Measurements from ENCODE around the gene PSMB2.

DNA sequence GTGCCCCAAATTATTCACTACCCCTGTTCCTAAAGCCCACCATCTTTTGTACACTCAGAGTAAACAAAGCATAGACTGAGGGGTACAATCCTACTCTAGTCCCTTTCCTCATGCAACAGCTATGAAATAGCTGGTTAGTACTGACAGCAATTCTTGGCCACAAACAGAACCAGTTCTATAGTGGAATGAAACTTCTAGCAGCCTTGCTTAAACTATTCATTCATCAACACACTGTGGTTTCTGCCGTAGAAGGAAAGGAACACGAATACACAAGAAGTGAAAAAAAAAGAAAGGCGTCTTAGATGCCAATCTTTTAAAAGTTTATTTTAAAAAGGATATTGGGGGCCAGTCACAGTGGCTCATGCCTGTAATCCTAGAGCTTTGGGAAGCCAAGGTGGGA is 9.9 kb downstream of the PSMB2 start:
- TF ChIP-seq, protein P1, sequence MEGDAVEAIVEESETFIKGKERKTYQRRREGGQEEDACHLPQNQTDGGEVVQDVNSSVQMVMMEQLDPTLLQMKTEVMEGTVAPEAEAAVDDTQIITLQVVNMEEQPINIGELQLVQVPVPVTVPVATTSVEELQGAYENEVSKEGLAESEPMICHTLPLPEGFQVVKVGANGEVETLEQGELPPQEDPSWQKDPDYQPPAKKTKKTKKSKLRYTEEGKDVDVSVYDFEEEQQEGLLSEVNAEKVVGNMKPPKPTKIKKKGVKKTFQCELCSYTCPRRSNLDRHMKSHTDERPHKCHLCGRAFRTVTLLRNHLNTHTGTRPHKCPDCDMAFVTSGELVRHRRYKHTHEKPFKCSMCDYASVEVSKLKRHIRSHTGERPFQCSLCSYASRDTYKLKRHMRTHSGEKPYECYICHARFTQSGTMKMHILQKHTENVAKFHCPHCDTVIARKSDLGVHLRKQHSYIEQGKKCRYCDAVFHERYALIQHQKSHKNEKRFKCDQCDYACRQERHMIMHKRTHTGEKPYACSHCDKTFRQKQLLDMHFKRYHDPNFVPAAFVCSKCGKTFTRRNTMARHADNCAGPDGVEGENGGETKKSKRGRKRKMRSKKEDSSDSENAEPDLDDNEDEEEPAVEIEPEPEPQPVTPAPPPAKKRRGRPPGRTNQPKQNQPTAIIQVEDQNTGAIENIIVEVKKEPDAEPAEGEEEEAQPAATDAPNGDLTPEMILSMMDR (IDR thresholded peaks at IDR 0.05): no peak
- TF ChIP-seq POLR2AphosphoS5 (IDR thresholded peaks at IDR 0.05): no peak
